Measurements from ENCODE around the gene MPRIP. TPM values are rescaled to one million over a fixed set of nuclear protein-coding genes. Genes with fewer than 3 reads are reported as not detected.

Gene MPRIP
- total RNA-seq, 1 donor from 2014 or later, result 392 TPM

DNA sequence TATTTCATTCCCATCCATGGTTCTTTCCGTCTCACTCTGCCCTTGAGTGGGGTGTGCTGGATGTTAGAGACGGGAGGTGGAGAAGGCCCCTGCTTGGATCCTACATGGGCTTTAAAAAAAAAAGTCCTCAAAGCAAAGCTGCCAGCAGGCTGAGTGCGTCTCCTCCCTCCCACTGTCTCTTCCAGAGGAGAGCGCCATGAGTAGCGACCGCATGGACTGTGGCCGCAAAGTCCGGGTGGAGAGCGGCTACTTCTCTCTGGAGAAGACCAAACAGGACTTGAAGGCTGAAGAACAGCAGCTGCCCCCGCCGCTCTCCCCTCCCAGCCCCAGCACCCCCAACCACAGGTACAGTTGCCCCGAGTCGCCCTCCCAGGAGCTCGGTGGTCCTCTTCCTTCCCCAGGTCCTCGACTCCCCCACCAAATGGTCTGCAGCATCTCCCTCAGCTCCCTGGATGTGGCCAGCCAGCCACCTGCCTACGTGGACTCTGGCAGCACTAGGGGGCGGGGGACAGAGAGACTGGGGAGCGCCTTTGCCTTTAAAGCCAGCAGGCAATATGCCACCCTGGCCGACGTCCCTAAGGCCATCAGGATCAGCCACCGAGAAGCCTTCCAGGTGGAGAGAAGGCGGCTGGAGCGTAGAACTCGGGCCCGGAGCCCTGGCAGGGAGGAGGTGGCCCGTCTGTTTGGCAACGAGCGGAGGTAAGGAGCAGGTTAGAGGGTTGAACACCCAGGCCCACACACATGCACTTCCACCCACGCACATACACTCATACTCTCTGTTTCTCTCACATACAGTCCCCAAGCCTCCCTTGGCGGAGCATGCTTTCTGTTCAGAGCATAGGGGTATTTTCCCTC lies 95.7 kb downstream of the MPRIP start:
- Mint-ChIP-seq H3K36me3 (ENCODE audit: low read depth, unreplicated experiment) (peaks cover 41% of the 10 kb centered on the region), H3K27me3 (ENCODE audit: unreplicated experiment) (peaks cover 8% of the 10 kb centered on the region), H3K4me1 (ENCODE audit: unreplicated experiment) (peaks cover 30% of the 10 kb centered on the region), H3K4me3 (ENCODE audit: unreplicated experiment) (no peak overlapping the region), H3K9me3 (ENCODE audit: unreplicated experiment) (no peaks in the 10 kb centered on the region), H3K27ac (ENCODE audit: unreplicated experiment) (no peak overlapping the region)
- no peak for DNase-seq (ENCODE audit: low spot score)
- TF ChIP-seq, protein P1, sequence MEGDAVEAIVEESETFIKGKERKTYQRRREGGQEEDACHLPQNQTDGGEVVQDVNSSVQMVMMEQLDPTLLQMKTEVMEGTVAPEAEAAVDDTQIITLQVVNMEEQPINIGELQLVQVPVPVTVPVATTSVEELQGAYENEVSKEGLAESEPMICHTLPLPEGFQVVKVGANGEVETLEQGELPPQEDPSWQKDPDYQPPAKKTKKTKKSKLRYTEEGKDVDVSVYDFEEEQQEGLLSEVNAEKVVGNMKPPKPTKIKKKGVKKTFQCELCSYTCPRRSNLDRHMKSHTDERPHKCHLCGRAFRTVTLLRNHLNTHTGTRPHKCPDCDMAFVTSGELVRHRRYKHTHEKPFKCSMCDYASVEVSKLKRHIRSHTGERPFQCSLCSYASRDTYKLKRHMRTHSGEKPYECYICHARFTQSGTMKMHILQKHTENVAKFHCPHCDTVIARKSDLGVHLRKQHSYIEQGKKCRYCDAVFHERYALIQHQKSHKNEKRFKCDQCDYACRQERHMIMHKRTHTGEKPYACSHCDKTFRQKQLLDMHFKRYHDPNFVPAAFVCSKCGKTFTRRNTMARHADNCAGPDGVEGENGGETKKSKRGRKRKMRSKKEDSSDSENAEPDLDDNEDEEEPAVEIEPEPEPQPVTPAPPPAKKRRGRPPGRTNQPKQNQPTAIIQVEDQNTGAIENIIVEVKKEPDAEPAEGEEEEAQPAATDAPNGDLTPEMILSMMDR (IDR thresholded peaks at IDR 0.05; ENCODE audit: unreplicated experiment), result no peak

- TF ChIP-seq, protein P1 (IDR thresholded peaks at IDR 0.05; ENCODE audit: unreplicated experiment), result no peak
- Mint-ChIP-seq H3K4me3 (ENCODE audit: unreplicated experiment) (no peak overlapping the region), H3K9me3 (ENCODE audit: unreplicated experiment) (no peaks in the 10 kb centered on the region), H3K27me3 (ENCODE audit: unreplicated experiment) (peaks cover 13% of the 10 kb centered on the region), H3K27ac (ENCODE audit: unreplicated experiment) (no peak overlapping the region), H3K36me3 (ENCODE audit: low read depth, unreplicated experiment) (peaks cover 43% of the 10 kb centered on the region), H3K4me1 (ENCODE audit: unreplicated experiment) (peaks cover 35% of the 10 kb centered on the region)
- DNase-seq (ENCODE audit: low spot score), result no peak
Measured at GRCh38 chr17:17139972-17140589, 97.8 kb downstream of the MPRIP start.

GRCh38 chr17:17140590-17140980 lies 98.3 kb downstream of the MPRIP start:
- H3K4me1 Mint-ChIP-seq (ENCODE audit: unreplicated experiment), result peaks cover 40% of the 10 kb centered on the region
- H3K27ac Mint-ChIP-seq (ENCODE audit: unreplicated experiment), result peak overlapping the region; percentile 87
- peak; percentile 16 for DNase-seq (ENCODE audit: low spot score)
- no peaks in the 10 kb centered on the region for H3K9me3 Mint-ChIP-seq (ENCODE audit: unreplicated experiment)
- TF ChIP-seq, protein P1 (IDR thresholded peaks at IDR 0.05; ENCODE audit: unreplicated experiment), result no peak
- H3K27me3 Mint-ChIP-seq (ENCODE audit: unreplicated experiment), result peaks cover 16% of the 10 kb centered on the region
- peak overlapping the region; percentile 63 for H3K4me3 Mint-ChIP-seq (ENCODE audit: unreplicated experiment)
- peaks cover 42% of the 10 kb centered on the region for H3K36me3 Mint-ChIP-seq (ENCODE audit: low read depth, unreplicated experiment)

DNA sequence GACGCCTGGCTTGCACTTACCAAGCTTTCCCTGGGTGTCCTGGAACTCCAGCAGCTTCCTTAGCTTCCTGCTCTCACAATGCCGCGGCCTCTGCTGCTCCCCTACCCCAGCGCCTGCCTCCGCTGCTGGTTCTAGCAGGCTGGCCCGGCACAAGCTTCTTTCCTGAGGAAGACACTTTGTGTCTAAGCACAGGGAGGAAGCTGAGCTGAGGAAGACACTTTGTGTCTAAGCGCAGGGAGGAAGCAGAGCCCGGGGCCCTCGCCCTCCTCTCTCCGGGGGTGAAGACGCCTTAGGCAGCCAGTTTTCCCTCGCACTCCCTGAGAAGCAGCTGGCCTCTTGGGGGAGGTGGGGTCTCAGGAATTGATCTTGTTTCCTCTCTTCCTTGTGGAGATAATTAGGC lies 99.0 kb downstream of the MPRIP start:
- Mint-ChIP-seq H3K27ac (ENCODE audit: unreplicated experiment) (peak overlapping the region; percentile 87), H3K36me3 (ENCODE audit: low read depth, unreplicated experiment) (peaks cover 42% of the 10 kb centered on the region), H3K4me1 (ENCODE audit: unreplicated experiment) (peaks cover 45% of the 10 kb centered on the region), H3K9me3 (ENCODE audit: unreplicated experiment) (no peaks in the 10 kb centered on the region), H3K4me3 (ENCODE audit: unreplicated experiment) (peak overlapping the region; percentile 72), H3K27me3 (ENCODE audit: unreplicated experiment) (peaks cover 19% of the 10 kb centered on the region)
- TF ChIP-seq, protein P1 (IDR thresholded peaks at IDR 0.05; ENCODE audit: unreplicated experiment), result no peak
- DNase-seq (ENCODE audit: low spot score), result peak; percentile 64
